IPS-20b (cell line): Measurements from ENCODE around the gene HSD17B12.

Experiments used
- H3K27ac ChIP-seq: one replicate; pipeline ENCODE4 v1.5.1; 2013; ENCODE audit warnings: low read length
- H3K27me3 ChIP-seq: 2 replicates; pipeline ENCODE4 v1.6.1; 2013; ENCODE audit warnings: mild to moderate bottlenecking, low read length, inconsistent platforms; ENCODE audit not compliant: insufficient read depth
- H3K36me3 ChIP-seq: 2 replicates; pipeline ENCODE4 v1.6.1; 2013; ENCODE audit warnings: low read depth, mild to moderate bottlenecking, inconsistent platforms, low read length, moderate library complexity; ENCODE audit not compliant: insufficient read depth
- H3K4me1 ChIP-seq: 2 replicates; pipeline ENCODE4 v1.6.1; 2013; ENCODE audit warnings: mild to moderate bottlenecking, control low read depth, inconsistent platforms, low read length, moderate library complexity; ENCODE audit not compliant: insufficient read depth
- H3K4me3 ChIP-seq: 2 replicates; pipeline ENCODE4 v1.5.1; 2013; ENCODE audit warnings: mild to moderate bottlenecking, low read length, inconsistent platforms
- H3K9ac ChIP-seq: 2 replicates; pipeline ENCODE4 v1.6.1; 2013; ENCODE audit warnings: low read depth, mild to moderate bottlenecking, inconsistent platforms, low read length, moderate library complexity
- H3K9me3 ChIP-seq: 2 replicates; pipeline ENCODE4 v1.6.1; 2013; ENCODE audit warnings: mild to moderate bottlenecking, low read depth, low read length, inconsistent platforms; ENCODE audit not compliant: insufficient read depth

Gene HSD17B12

DNA sequence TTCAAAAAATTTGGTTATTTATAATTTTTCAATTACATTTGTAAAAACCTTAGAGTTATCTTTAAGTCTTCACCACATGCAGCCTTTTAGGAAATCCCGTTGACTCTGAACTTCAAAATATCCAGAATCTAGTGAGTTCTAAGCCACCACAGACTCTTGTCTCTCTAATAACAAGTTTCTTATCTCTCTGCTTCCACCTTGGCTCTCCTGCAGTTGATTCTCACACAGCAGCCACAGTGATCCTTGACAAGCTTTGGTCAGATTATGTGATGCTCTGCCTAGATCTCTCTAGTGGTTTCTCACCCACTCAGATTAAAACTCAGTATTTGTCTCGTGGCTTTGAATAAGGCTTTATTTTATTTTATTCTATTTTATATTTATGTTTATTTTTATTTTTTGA is 8.6 kb downstream of the HSD17B12 start:
- Histone ChIP-seq H3K36me3 (peaks cover 22% of the 10 kb centered on the region; the same call in 1 of the 2 replicates), H3K27me3 (no peaks in the 10 kb centered on the region), H3K9me3 (no peaks in the 10 kb centered on the region), H3K4me3 (no peak overlapping the region), H3K27ac (no peak overlapping the region), H3K4me1 (peaks cover 18% of the 10 kb centered on the region), H3K9ac (no peak overlapping the region)

DNA sequence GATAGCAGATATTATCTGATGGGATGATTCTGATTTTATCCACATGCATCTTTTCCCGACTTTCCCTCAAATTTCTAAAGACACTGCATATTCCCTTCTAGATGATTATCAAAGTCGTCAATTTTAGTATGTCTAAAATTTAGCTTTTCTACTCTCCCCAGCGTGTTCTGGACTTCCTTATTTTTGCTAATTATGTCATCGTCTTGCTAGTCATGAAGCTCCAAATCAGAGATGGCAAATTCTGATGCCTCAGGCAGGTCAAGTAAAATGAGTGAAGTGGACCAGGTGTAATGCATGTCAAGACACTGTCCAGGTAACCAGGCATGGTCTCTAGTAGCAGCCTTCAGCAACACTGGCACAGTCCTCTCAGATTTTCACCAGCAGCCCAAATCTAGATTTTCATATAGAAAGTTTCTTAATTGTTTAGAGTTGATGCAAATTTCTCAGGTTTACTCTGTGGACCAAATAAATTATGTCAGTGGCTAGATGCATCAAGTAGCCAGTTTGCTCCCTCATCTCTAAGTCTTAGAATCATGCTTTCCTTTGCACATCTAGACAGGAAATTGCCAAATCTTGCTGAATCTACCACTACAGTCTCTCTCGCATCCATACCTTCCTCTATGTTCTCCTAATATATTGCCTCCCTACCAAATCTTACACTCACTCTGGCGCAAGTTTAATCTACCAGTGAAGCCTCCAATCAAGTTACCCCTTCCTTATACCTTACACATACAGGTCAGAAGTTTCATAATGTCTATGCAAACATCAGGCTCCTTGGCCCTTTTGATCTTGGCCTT is 10.6 kb downstream of the HSD17B12 start:
- Histone ChIP-seq H3K9ac (no peak overlapping the region), H3K4me3 (no peak overlapping the region), H3K27me3 (no peaks in the 10 kb centered on the region), H3K4me1 (peaks cover 7% of the 10 kb centered on the region), H3K9me3 (no peaks in the 10 kb centered on the region), H3K27ac (no peak overlapping the region), H3K36me3 (peaks cover 16% of the 10 kb centered on the region; the same call in 1 of the 2 replicates)

DNA sequence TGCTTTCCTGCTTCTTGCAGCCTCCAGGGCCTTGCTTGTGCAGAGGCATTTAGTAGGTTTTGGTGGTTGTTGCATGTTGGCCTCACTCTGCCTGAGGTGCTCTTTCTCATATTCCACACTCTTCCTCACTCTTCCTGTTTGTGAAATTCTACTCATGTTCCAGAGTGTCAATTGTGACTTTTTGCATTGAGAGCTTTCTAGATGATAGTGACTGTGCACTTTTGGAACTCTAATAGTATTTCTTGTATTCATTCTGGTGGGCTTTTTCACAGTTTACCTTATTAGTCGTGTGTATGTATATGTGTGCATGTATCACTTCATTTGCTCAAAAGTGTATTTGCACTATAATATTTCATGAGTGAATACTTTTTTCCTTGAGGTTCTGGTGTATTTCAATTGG is 11.3 kb downstream of the HSD17B12 start:
- peaks cover 21% of the 10 kb centered on the region; the same call in 1 of the 2 replicates for H3K36me3 ChIP-seq
- H3K4me3 ChIP-seq, result no peak overlapping the region
- H3K9me3 ChIP-seq, result no peaks in the 10 kb centered on the region
- no peak overlapping the region for H3K27ac ChIP-seq
- H3K27me3 ChIP-seq, result no peaks in the 10 kb centered on the region
- H3K9ac ChIP-seq, result no peak overlapping the region
- H3K4me1 ChIP-seq, result peaks cover 3% of the 10 kb centered on the region

DNA sequence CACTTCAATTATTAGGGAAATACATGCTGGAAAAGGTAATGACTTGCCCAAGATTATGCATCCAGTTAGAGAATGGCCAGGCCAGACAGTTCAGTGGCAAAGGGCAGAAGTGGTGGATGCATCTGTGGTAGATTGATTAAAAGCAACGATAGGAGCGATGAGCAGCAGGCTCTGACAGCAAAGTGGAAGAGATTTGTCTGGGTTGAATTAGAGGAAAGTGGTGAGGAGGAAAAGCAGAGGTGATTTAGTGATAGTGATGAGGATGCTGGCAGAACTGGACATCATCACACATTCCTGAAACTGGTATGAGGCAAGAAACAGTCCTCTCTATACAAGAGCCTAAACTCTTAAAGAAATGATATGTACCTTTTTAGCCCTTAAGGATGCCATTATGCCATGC is 12.5 kb downstream of the HSD17B12 start:
- no peak overlapping the region for H3K9ac ChIP-seq
- H3K4me3 ChIP-seq, result no peak overlapping the region
- no peak overlapping the region for H3K27ac ChIP-seq
- H3K4me1 ChIP-seq, result peaks cover 3% of the 10 kb centered on the region; the same call in 1 of the 2 replicates
- no peaks in the 10 kb centered on the region for H3K9me3 ChIP-seq
- no peaks in the 10 kb centered on the region for H3K27me3 ChIP-seq
- H3K36me3 ChIP-seq, result peaks cover 21% of the 10 kb centered on the region; the same call in 1 of the 2 replicates

GRCh38 chr11:43693731-43694130 is 13.2 kb downstream of the HSD17B12 start:
- Histone ChIP-seq H3K27ac (no peak overlapping the region), H3K27me3 (no peaks in the 10 kb centered on the region), H3K9ac (no peak overlapping the region), H3K4me3 (no peak overlapping the region), H3K36me3 (peaks cover 21% of the 10 kb centered on the region; the same call in 1 of the 2 replicates), H3K4me1 (no peaks in the 10 kb centered on the region), H3K9me3 (no peaks in the 10 kb centered on the region)

DNA sequence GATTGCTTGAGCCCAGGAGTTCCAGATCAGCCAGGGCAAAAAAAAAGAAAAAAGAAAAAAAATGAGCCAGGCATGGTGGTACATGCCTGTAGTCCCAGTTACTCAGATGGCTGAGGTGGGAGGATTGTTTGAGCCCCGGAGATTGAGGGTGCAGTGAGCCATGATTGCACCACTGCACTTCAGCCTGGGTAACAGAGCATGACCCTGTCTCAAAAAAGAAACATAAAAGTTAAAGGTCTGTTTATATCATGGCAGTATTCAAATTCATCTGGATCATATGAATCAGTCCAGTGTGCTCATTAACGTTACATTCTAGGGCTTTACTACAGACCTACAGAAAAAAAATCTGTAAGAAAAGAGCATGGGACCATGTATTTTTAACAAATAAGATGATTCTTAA is 13.9 kb downstream of the HSD17B12 start:
- no peaks in the 10 kb centered on the region for H3K27me3 ChIP-seq
- no peak overlapping the region for H3K27ac ChIP-seq
- H3K4me1 ChIP-seq, result no peaks in the 10 kb centered on the region
- H3K9me3 ChIP-seq, result no peaks in the 10 kb centered on the region
- peaks cover 21% of the 10 kb centered on the region; the same call in 1 of the 2 replicates for H3K36me3 ChIP-seq
- no peak overlapping the region for H3K9ac ChIP-seq
- H3K4me3 ChIP-seq, result no peak overlapping the region

- no peaks in the 10 kb centered on the region for H3K4me1 ChIP-seq
- peaks cover 4% of the 10 kb centered on the region for H3K9me3 ChIP-seq
- no peaks in the 10 kb centered on the region for H3K27me3 ChIP-seq
- no peak overlapping the region for H3K9ac ChIP-seq
- peaks cover 15% of the 10 kb centered on the region for H3K36me3 ChIP-seq
- H3K4me3 ChIP-seq, result no peak overlapping the region
- no peak overlapping the region for H3K27ac ChIP-seq
These were observed 17.1 kb downstream of the HSD17B12 start for GRCh38 chr11:43697679-43698078.

GRCh38 chr11:43699870-43700269 is 19.3 kb downstream of the HSD17B12 start:
- Histone ChIP-seq H3K36me3 (peaks cover 12% of the 10 kb centered on the region), H3K4me3 (no peak overlapping the region), H3K9ac (no peak overlapping the region), H3K27ac (no peak overlapping the region), H3K9me3 (peaks cover 4% of the 10 kb centered on the region), H3K4me1 (no peaks in the 10 kb centered on the region), H3K27me3 (no peaks in the 10 kb centered on the region)

GRCh38 chr11:43706631-43707030 is 26.1 kb downstream of the HSD17B12 start:
- Histone ChIP-seq H3K9ac (no peak overlapping the region), H3K36me3 (no peaks in the 10 kb centered on the region)

DNA sequence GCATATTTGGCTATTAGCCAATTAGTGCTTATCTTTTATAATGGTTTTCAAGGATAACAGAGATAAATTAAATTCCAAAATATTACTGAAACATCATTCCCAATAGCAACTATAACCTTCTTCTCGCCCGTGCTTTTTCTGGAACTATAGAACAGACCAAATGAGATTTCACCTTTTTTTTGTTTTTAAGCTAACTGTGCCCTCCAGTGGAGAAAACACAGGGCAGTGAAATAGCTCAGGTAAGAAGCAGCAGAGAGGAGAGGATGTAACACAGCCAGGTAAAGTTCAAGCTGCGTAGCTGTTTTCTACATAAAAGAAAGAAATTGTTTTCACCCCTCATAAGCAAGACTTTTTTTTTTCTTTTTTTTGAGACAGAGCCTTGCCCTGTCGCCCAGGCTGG is 28.2 kb downstream of the HSD17B12 start:
- H3K9ac ChIP-seq, result no peak overlapping the region
- H3K27ac ChIP-seq, result no peak overlapping the region
- no peak overlapping the region for H3K4me3 ChIP-seq
- H3K36me3 ChIP-seq, result no peaks in the 10 kb centered on the region
- H3K27me3 ChIP-seq, result no peaks in the 10 kb centered on the region
- H3K4me1 ChIP-seq, result no peaks in the 10 kb centered on the region; the same call in 1 of the 2 replicates
- no peaks in the 10 kb centered on the region for H3K9me3 ChIP-seq

More at GRCh38 chr11:43706631-43707030, 26.1 kb downstream of the HSD17B12 start:
- Histone ChIP-seq H3K27me3 (no peaks in the 10 kb centered on the region), H3K4me3 (no peak overlapping the region), H3K9me3 (peaks cover under 1% of the 10 kb centered on the region; the same call in 1 of the 2 replicates), H3K27ac (no peak overlapping the region), H3K4me1 (no peaks in the 10 kb centered on the region; the same call in 1 of the 2 replicates)

- Histone ChIP-seq H3K36me3 (no peaks in the 10 kb centered on the region), H3K9me3 (no peaks in the 10 kb centered on the region), H3K27me3 (no peaks in the 10 kb centered on the region), H3K4me1 (no peaks in the 10 kb centered on the region; the same call in 1 of the 2 replicates), H3K9ac (no peak overlapping the region), H3K27ac (no peak overlapping the region), H3K4me3 (no peak overlapping the region)
These were observed 29.2 kb downstream of the HSD17B12 start for GRCh38 chr11:43709689-43710088.

GRCh38 chr11:43712676-43713075 is 32.1 kb downstream of the HSD17B12 start:
- Histone ChIP-seq H3K9me3 (no peaks in the 10 kb centered on the region), H3K36me3 (no peaks in the 10 kb centered on the region), H3K4me3 (no peak overlapping the region), H3K4me1 (no peaks in the 10 kb centered on the region; the same call in 1 of the 2 replicates), H3K27me3 (no peaks in the 10 kb centered on the region), H3K9ac (no peak overlapping the region), H3K27ac (no peak overlapping the region)
